ENCODE measurements around the gene LPCAT2. TPM values are rescaled to one million over a fixed set of nuclear protein-coding genes. Genes with fewer than 3 reads are reported as not detected.

The LPCAT2 gene, protein sequence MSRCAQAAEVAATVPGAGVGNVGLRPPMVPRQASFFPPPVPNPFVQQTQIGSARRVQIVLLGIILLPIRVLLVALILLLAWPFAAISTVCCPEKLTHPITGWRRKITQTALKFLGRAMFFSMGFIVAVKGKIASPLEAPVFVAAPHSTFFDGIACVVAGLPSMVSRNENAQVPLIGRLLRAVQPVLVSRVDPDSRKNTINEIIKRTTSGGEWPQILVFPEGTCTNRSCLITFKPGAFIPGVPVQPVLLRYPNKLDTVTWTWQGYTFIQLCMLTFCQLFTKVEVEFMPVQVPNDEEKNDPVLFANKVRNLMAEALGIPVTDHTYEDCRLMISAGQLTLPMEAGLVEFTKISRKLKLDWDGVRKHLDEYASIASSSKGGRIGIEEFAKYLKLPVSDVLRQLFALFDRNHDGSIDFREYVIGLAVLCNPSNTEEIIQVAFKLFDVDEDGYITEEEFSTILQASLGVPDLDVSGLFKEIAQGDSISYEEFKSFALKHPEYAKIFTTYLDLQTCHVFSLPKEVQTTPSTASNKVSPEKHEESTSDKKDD
- total RNA-seq (2014; rRNA removed; shearing (Covaris generic)) (not detected in 2 replicates), total RNA-seq (2022) (not detected in 2 replicates), Bru-seq, nascent RNA (percentile 9 among the genes with signal in this experiment), BruChase-seq, experiment 1, labeled RNA remaining after a 6-hour chase (percentile 2 among the genes with signal in this experiment), BruChase-seq, experiment 2, labeled RNA remaining after a 2-hour chase (percentile 9 among the genes with signal in this experiment)
- long read RNA-seq, result 0 reads

DNA sequence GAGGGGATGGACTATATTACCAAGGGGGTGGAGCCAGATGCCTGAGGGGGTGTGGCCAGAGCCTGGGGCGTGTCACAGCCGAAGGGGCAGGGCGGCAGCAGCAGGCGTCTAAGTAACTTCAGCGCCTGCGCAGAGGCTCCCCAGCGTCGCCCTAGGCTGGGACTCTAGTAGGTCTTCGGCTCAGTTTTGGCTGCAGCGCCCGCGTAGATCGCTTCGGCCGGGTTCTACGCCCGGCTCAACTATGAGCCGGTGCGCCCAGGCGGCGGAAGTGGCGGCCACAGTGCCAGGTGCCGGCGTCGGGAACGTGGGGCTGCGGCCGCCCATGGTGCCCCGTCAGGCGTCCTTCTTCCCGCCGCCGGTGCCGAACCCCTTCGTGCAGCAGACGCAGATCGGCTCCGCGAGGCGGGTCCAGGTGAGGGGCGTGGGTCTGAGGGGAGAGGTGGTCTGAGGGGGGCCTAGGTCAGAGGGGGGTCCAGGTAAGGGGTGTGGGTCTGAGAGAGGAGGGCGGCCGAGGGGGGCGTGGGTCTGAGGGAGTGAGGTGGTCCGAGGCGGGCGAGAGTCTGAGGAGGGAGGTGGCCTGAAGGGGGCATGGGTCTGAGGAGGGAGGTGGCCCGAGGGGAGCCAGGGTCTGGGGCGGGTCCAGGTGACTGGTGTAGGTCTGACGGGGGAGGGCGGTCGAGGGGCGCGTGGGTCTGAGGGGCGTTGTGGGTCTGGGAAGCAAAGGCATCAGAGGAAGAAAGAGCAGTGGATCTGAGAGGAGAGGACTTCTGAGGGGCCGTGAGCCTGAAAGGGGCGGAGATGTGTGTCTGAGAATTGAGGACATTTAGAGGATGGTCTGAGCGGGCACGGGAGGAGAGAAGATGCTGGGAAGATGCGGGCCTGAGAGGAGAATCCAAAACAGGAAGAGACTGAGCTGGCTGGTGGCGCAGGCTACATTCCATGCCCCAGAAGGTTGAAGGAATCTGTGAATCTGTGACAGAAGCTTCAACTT, at the start of gene LPCAT2:
TSS of gene LPCAT2 (plus strand) at position 132 of the 991 bp plus-strand sequence. CDS start at position 242, 110 bp downstream.
- Histone ChIP-seq H3K4me3 (ENCODE audit: low read depth, low read length, poor library complexity, severe bottlenecking) (no peak within 1 kb of the TSS), H3K4me2 (ENCODE audit: low read length) (no peak within 1 kb of the TSS), H3K36me3 (ENCODE audit: insufficient read depth, low read length) (no peaks in the 10 kb centered on the region), H3K4me1 (ENCODE audit: insufficient read depth, low read length, poor library complexity, severe bottlenecking) (no peaks in the 10 kb centered on the region), H2AFZ (ENCODE audit: low read length) (no peak within 1 kb of the TSS), H3K9me2 (ENCODE audit: insufficient read depth, low read length) (no peaks in the 10 kb centered on the region), H3K9me3 (ENCODE audit: low read length) (no peaks in the 10 kb centered on the region), H4K20me1 (ENCODE audit: insufficient read depth, low read length) (no peaks in the 10 kb centered on the region), H3K79me2 (ENCODE audit: insufficient read depth, low read depth, low read length) (no peaks in the 10 kb centered on the region), H3K27ac (ENCODE audit: low read depth, low read length, poor library complexity, severe bottlenecking) (no peak within 1 kb of the TSS)
- CTCF ChIA-PET (ENCODE audit: unreplicated experiment), result no interaction called here
- POLR2A ChIA-PET, result no interaction called here
- TF ChIP-seq EZH2phosphoT487 (IDR thresholded peaks at IDR 0.05; ENCODE audit: borderline replicate concordance, low read depth, low read length), result no peak
- TF ChIP-seq, protein P1, sequence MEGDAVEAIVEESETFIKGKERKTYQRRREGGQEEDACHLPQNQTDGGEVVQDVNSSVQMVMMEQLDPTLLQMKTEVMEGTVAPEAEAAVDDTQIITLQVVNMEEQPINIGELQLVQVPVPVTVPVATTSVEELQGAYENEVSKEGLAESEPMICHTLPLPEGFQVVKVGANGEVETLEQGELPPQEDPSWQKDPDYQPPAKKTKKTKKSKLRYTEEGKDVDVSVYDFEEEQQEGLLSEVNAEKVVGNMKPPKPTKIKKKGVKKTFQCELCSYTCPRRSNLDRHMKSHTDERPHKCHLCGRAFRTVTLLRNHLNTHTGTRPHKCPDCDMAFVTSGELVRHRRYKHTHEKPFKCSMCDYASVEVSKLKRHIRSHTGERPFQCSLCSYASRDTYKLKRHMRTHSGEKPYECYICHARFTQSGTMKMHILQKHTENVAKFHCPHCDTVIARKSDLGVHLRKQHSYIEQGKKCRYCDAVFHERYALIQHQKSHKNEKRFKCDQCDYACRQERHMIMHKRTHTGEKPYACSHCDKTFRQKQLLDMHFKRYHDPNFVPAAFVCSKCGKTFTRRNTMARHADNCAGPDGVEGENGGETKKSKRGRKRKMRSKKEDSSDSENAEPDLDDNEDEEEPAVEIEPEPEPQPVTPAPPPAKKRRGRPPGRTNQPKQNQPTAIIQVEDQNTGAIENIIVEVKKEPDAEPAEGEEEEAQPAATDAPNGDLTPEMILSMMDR (conservative IDR thresholded peaks at IDR 0.05; ENCODE audit: low read length), result no peak
- BruUV-seq (replicated peaks), result no TSS peak
- intact Hi-C loops (cut with micrococcal nuclease; ENCODE audit: unreplicated experiment), result no loop called here
- DNase-seq (ENCODE audit: low spot score), result no peak

DNA sequence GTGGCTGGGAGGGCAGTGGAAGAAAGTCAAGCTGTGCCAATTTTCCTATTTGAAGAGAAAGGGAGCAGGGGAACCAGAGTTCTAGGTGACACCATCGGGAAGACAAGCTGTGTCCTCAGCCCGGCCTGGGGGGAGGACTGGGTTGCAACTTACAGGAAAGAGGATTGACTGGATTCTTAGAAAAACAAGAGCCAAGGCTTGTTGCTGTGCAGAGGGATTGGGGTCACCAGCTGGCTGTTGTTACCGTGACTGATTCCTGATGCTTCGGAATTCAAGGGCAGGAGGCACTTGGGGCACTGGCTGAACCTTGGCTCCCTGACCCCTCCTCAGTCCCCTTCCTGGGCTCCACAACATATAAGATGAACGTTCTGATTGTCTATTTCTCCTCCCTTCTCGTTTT, 46.6 kb upstream of the LPCAT2 start:
- Histone ChIP-seq H3K4me2 (ENCODE audit: low read length) (no peak overlapping the region), H3K36me3 (ENCODE audit: insufficient read depth, low read length) (no peaks in the 10 kb centered on the region), H3K4me1 (ENCODE audit: insufficient read depth, low read length, poor library complexity, severe bottlenecking) (no peaks in the 10 kb centered on the region), H3K9me3 (ENCODE audit: low read length) (no peaks in the 10 kb centered on the region), H4K20me1 (ENCODE audit: insufficient read depth, low read length) (no peaks in the 10 kb centered on the region), H2AFZ (ENCODE audit: low read length) (no peak overlapping the region), H3K4me3 (ENCODE audit: low read depth, low read length, poor library complexity, severe bottlenecking) (no peak overlapping the region), H3K79me2 (ENCODE audit: insufficient read depth, low read depth, low read length) (no peaks in the 10 kb centered on the region), H3K9me2 (ENCODE audit: insufficient read depth, low read length) (no peaks in the 10 kb centered on the region), H3K27ac (ENCODE audit: low read depth, low read length, poor library complexity, severe bottlenecking) (no peak overlapping the region)
- BruUV-seq (replicated peaks), result no TSS peak
- ChIA-PET CTCF (ENCODE audit: unreplicated experiment) (no interaction called here), POLR2A (no interaction called here)
- intact Hi-C loops (cut with micrococcal nuclease; ENCODE audit: unreplicated experiment), result no loop called here
- DNase-seq (ENCODE audit: low spot score), result no peak
- no peak for TF ChIP-seq EZH2phosphoT487 (IDR thresholded peaks at IDR 0.05; ENCODE audit: borderline replicate concordance, low read depth, low read length)
- TF ChIP-seq, protein P1 (conservative IDR thresholded peaks at IDR 0.05; ENCODE audit: low read length), result no peak

Data from OCI-LY7 (cell line).